ENCODE results near the gene PNMA8A. TPM values are rescaled to one million over a fixed set of nuclear protein-coding genes. Genes with fewer than 3 reads are reported as not detected.

Gene PNMA8A
- total RNA-seq, 8 experiments from 2014 or later = 1.3 to 75.6 (median 46.4) TPM

- Histone ChIP-seq H3K4me1 (replicated peaks in 1 of 2) (peaks cover 46 to 64% of the 10 kb centered on the region in 2 donors), H3K4me3 (no peak overlapping the region), H3K27ac (no peak overlapping the region)
- in situ Hi-C loops (cut with MboI; ENCODE audit: low pct_unique_long_range_greater_than_20kb in 2 of 9, low sequenced_read_pairs in 9 of 9, unreplicated experiment in 9 of 9) = loop anchor here in 4 of 9 experiments (25.0 kb wide), 2 partner anchors 103 to 203 kb away; partner anchors contain the start of gene HIF3A (in 2 of the 4)
- 55 to 100% (median 74%) methylated on average over 2 to 6 of the region's 9 CpGs; no CpG with 5 or more reads in 5 of the 10 experiments for WGBS, 10 experiments
- no peak for ATAC-seq (replicated peaks in 6 of 8)
Observed at GRCh38 chr19:46490774-46491173, 19.4 kb upstream of the PNMA8A start.

DNA sequence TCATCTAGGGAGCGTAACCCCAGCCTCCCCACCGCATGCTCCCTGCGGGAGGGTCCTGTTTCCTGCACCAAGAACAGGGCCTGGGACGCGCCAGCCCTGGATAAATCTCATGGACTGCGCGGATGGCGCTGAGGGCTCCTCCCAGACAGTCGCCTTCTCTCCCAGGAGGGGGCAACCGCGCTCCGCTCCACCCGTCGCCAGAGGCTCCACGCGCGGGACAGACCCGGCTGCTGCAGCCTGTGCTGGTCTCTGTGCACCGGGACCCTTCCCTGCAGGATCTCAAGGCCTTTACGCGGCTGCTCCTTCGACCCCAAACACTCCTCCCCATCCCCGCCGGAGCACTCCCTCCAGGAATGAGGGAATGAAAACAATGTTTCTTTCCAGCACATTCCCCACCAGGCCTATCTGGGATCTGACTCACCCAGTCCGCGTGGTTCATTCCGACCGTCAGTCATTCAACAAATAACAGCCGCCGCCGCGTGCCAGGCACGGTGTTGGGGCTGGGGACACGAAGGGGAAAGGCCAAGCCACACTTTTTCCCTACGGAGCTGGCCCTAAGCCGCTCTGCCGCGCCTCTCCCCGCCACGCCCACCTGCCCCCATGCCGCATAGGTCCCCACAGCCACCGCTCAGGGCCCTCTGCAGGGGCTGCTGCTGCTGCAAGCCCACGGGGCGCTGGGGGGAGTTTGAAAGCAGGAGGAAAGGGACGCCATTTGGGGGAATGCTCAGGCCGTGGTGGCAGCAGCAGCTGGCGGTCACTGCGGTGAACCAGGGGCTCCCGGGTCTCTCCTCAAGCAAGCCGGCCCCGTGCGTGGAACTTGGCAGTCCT lies 18.3 kb upstream of the PNMA8A start:
- no peak overlapping the region for H3K27ac ChIP-seq
- 17 to 80% (median 31%) methylated on average over 1 to 5 of the region's 52 CpGs; no CpG with 5 or more reads in 4 of the 10 experiments for WGBS, 10 experiments
- in situ Hi-C loops (cut with MboI; ENCODE audit: low pct_unique_long_range_greater_than_20kb in 2 of 9, low sequenced_read_pairs in 9 of 9, unreplicated experiment in 9 of 9) = loop anchor here (5.0 to 25.0 kb wide), 5 partner anchors 82 to 202 kb away; partner anchors contain the start of gene HIF3A (in 2 of the 9)
- H3K4me1 ChIP-seq (replicated peaks in 1 of 2) = peaks cover 40 to 59% of the 10 kb centered on the region in 2 donors
- no peak overlapping the region for H3K4me3 ChIP-seq
- peak; percentile 7 to 72 (median 55) for ATAC-seq (replicated peaks in 6 of 8)

GRCh38 chr19:46488551-46488950 lies 17.2 kb upstream of the PNMA8A start:
- H3K27ac ChIP-seq = no peak overlapping the region
- in situ Hi-C loops (cut with MboI; ENCODE audit: low pct_unique_long_range_greater_than_20kb in 2 of 9, low sequenced_read_pairs in 9 of 9, unreplicated experiment in 9 of 9) = loop anchor here (5.0 to 25.0 kb wide), 5 partner anchors 81 to 201 kb away; partner anchors contain the start of gene HIF3A (in 2 of the 9)
- 0 to 53% (median 45%) methylated on average over 1 to 6 of the region's 11 CpGs; no CpG with 5 or more reads in 5 of the 10 experiments for WGBS, 10 experiments
- H3K4me1 ChIP-seq (replicated peaks in 1 of 2) = peaks cover 31 to 52% of the 10 kb centered on the region in 2 donors
- H3K4me3 ChIP-seq = no peak overlapping the region
- ATAC-seq (replicated peaks in 6 of 8) = no peak

- peak; percentile 66 to 89 (median 74) for ATAC-seq (replicated peaks in 6 of 8)
- Histone ChIP-seq H3K4me1 (replicated peaks in 1 of 2) (peaks cover 26 to 45% of the 10 kb centered on the region in 2 donors), H3K27ac (peak overlapping the region in 1 of 2 donors; percentile 8), H3K4me3 (peak overlapping the region; percentile 10 to 33 (median 25))
- in situ Hi-C loops (cut with MboI; ENCODE audit: low pct_unique_long_range_greater_than_20kb in 2 of 9, low sequenced_read_pairs in 9 of 9, unreplicated experiment in 9 of 9) = loop anchor here (5.0 to 25.0 kb wide), 5 partner anchors 81 to 201 kb away; partner anchors contain the start of gene HIF3A (in 2 of the 9)
- 0 to 60% (median 4%) methylated on average over 1 to 13 of the region's 38 CpGs; no CpG with 5 or more reads in 4 of the 10 experiments for WGBS, 10 experiments
Observed at GRCh38 chr19:46487802-46488445, 16.6 kb upstream of the PNMA8A start.

- Histone ChIP-seq H3K27ac (peak overlapping the region in 1 of 2 donors; percentile 8), H3K4me3 (peak overlapping the region; percentile 10 to 33 (median 25)), H3K4me1 (replicated peaks in 1 of 2) (peaks cover 22 to 39% of the 10 kb centered on the region in 2 donors)
- in situ Hi-C loops (cut with MboI; ENCODE audit: low pct_unique_long_range_greater_than_20kb in 2 of 9, low sequenced_read_pairs in 9 of 9, unreplicated experiment in 9 of 9) = loop anchor here (5.0 to 25.0 kb wide), 5 partner anchors 80 to 200 kb away; partner anchors contain the start of gene HIF3A (in 2 of the 9)
- 0 to 37% (median 7%) methylated on average over 1 to 9 of the region's 19 CpGs; no CpG with 5 or more reads in 6 of the 10 experiments for WGBS, 10 experiments
- ATAC-seq (replicated peaks in 6 of 8) = peak; percentile 16 to 68 (median 56)
Observed at GRCh38 chr19:46487178-46487801, 15.9 kb upstream of the PNMA8A start.

DNA sequence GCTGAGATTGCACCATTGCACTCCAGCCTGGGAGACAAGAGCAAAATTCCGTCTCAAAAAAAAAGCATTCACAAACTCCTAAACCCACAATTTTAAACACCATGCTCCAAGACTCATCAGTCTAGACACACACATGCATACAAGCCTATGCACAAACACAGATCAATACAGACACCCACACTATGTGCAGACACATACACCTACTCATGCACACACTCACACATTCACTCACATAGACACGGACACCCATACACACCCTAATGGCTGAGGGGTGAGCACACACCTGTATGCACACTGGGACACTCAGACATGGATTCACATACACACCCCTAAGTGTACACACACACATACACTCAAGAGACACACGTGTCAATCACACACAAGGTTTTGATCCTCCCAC lies 15.0 kb upstream of the PNMA8A start:
- H3K4me1 ChIP-seq (replicated peaks in 1 of 2) = peaks cover 26 to 42% of the 10 kb centered on the region in 2 donors
- no peak overlapping the region for H3K4me3 ChIP-seq
- ATAC-seq (replicated peaks in 6 of 8) = no peak
- no peak overlapping the region for H3K27ac ChIP-seq
- in situ Hi-C loops (cut with MboI; ENCODE audit: low pct_unique_long_range_greater_than_20kb in 2 of 9, low sequenced_read_pairs in 9 of 9, unreplicated experiment in 9 of 9) = loop anchor here (5.0 to 25.0 kb wide), 5 partner anchors 79 to 199 kb away; partner anchors contain the start of gene HIF3A (in 2 of the 9)
- WGBS, 10 experiments = 33 to 89% (median 65%) methylated on average over 1 to 2 of the region's 3 CpGs; no CpG with 5 or more reads in 4 of the 10 experiments

GRCh38 chr19:46484656-46485055 lies 13.3 kb upstream of the PNMA8A start:
- Histone ChIP-seq H3K27ac (no peak overlapping the region), H3K4me1 (replicated peaks in 1 of 2) (peaks cover 36 to 50% of the 10 kb centered on the region in 2 donors), H3K4me3 (no peak overlapping the region)
- in situ Hi-C loops (cut with MboI; ENCODE audit: low pct_unique_long_range_greater_than_20kb in 2 of 9, low sequenced_read_pairs in 9 of 9, unreplicated experiment in 9 of 9) = loop anchor here (5.0 to 25.0 kb wide), 5 partner anchors 77 to 197 kb away; partner anchors contain the start of gene HIF3A (in 2 of the 9)
- 0 to 88% (median 37%) methylated on average over 1 to 3 of the region's 4 CpGs; no CpG with 5 or more reads in 2 of the 10 experiments for WGBS, 10 experiments
- ATAC-seq (replicated peaks in 6 of 8) = no peak

DNA sequence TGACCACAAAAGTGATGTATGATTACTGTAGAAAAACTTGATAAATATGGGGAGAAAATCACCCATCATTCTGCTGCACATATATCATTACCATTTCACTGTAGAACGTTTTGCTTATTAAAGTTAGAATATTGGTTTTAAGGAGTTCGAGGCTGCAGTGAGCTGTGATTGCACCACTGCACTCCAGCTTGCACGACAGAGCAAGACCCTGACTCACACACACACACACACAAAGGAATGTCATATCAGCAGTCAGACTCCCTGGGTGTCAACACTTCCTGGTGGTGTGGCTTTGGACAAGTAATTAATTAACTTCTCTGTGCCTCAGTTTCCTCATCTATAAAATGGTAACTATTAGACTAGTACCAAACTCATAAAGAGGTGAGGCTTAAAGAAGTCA lies 11.3 kb upstream of the PNMA8A start:
- 17 to 80% (median 46%) methylated on average over 1 to 3 of the region's 3 CpGs; no CpG with 5 or more reads in 4 of the 10 experiments for WGBS, 10 experiments
- no peak overlapping the region for H3K27ac ChIP-seq
- in situ Hi-C loops (cut with MboI; ENCODE audit: low pct_unique_long_range_greater_than_20kb in 2 of 9, low sequenced_read_pairs in 9 of 9, unreplicated experiment in 9 of 9) = loop anchor here in 8 of 9 experiments (10.0 to 25.0 kb wide), 3 partner anchors 78 to 195 kb away; partner anchors contain the start of gene HIF3A (in 2 of the 8)

GRCh38 chr19:46481947-46482346 lies 10.6 kb upstream of the PNMA8A start:
- Histone ChIP-seq H3K4me3 (no peak overlapping the region), H3K4me1 (replicated peaks in 1 of 2) (peaks cover 42 to 44% of the 10 kb centered on the region in 2 donors), H3K27ac (peak overlapping the region; percentile 16 to 65)
- no peak for ATAC-seq (replicated peaks in 6 of 8)
- 4 to 88% (median 38%) methylated on average over 1 to 5 of the region's 5 CpGs for WGBS, 10 experiments
- in situ Hi-C loops (cut with MboI; ENCODE audit: low pct_unique_long_range_greater_than_20kb in 2 of 9, low sequenced_read_pairs in 9 of 9, unreplicated experiment in 9 of 9) = loop anchor here in 8 of 9 experiments (10.0 to 25.0 kb wide), 3 partner anchors 77 to 195 kb away; partner anchors contain the start of gene HIF3A (in 2 of the 8)

More for the DNA sequence above, 11.3 kb upstream of the PNMA8A start:
- no peak for ATAC-seq (replicated peaks in 6 of 8)
- peaks cover 48 to 51% of the 10 kb centered on the region in 2 donors for H3K4me1 ChIP-seq (replicated peaks in 1 of 2)
- no peak overlapping the region for H3K4me3 ChIP-seq

GRCh38 chr19:46481223-46481848 lies 10.0 kb upstream of the PNMA8A start:
- in situ Hi-C loops (cut with MboI; ENCODE audit: low pct_unique_long_range_greater_than_20kb in 2 of 9, low sequenced_read_pairs in 9 of 9, unreplicated experiment in 9 of 9) = loop anchor here in 8 of 9 experiments (10.0 to 25.0 kb wide), 3 partner anchors 77 to 194 kb away; partner anchors contain the start of gene HIF3A (in 2 of the 8)
- Histone ChIP-seq H3K27ac (peak overlapping the region; percentile 38 to 65), H3K4me3 (no peak overlapping the region), H3K4me1 (replicated peaks in 1 of 2) (peaks cover 39 to 41% of the 10 kb centered on the region in 2 donors)
- no peak for ATAC-seq (replicated peaks in 6 of 8)
- WGBS, 10 experiments = 19 to 77% (median 50%) methylated on average over 5 to 16 of the region's 16 CpGs

DNA sequence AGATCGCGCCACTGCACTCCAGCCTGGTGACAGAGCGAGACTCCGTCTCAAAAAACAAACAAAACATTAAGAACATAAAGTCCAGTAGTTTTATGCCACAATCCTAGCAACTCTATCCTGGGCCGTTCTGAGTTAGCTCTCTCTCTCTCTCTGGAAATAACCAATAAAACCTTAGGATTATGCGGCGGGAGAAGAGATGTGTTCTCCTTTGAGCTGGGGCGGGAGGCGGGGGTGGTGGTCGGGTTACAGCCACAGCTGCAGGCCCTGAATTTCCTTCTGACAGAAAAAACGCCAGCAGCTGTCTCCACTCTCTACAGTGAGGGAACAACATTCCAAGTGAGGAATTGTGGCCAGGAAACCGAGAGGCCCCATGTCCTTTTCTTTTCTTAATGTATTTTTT lies 9.1 kb upstream of the PNMA8A start:
- Histone ChIP-seq H3K4me3 (no peak overlapping the region), H3K27ac (peak overlapping the region; percentile 38 to 65), H3K4me1 (replicated peaks in 1 of 2) (peaks cover 39 to 41% of the 10 kb centered on the region in 2 donors)
- whole genome bisulfite sequencing, 10 experiments = 0 to 30% (median 0%) methylated on average over 1 to 4 of the region's 12 CpGs; no CpG with 5 or more reads in 4 of the 10 experiments
- peak in 7 of 8 experiments; percentile 24 to 89 (median 67) for ATAC-seq (replicated peaks in 6 of 8)
- in situ Hi-C loops (cut with MboI; ENCODE audit: low pct_unique_long_range_greater_than_20kb in 2 of 9, low sequenced_read_pairs in 9 of 9, unreplicated experiment in 9 of 9) = loop anchor here in 8 of 9 experiments (10.0 to 25.0 kb wide), 3 partner anchors 76 to 193 kb away; partner anchors contain the start of gene HIF3A (in 2 of the 8)
